ENCODE data around the gene MPHOSPH6. TPM values are rescaled to one million over a fixed set of nuclear protein-coding genes. Genes with fewer than 3 reads are reported as not detected.

Gene MPHOSPH6
- total and polyA plus RNA-seq, 2 of the 13 experiments (the other 11 are each of a cell fraction or from before 2014, with no cell fraction given), result 28.4 to 76.4 TPM

DNA sequence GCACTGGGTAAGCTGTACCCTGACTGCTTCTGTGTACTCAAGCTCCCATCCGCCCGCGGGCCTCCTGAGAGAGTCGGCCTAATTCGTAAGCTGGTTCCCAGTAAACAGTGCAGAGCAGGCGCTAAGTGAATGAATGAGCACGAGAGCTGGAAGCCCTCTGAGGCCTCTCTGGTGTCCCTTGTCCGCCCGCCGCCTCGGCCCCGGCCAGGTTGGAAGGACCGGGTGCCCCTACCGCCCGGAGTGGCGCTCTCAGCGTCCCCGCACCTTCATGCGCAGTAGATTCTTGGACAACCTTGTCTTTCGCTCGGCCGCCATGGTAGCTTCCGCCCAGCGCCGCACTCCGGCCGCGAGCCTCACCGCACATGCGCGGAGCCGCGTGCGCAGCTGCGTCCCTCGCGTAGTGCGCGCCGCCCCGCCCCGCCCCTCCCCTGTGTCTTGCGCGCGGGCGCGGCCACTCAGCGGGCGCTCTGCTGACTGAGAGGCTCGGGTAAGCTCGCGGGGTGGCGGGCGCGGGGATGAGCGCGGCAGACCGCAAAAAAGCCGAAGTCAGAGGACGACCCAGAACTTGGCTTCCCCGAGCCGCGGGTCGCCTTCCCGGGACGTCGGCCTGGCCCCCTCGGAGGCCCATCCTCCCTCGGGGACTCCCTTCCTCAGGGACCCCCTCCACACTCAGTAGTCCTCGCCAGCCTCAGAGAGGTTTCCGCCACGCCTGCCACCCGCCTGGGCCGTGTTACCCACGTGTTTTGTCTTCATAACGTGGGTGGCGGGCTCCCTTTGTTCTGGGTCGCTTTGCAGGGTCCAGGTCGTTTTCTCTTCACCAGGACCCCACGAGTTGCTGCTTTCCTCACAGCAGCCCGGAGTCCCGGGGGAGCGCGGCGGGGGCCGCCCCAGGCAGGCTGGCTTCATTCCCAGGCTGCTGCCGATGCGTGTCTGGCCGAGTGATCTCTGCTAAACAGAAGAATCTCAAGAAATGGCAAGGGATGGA, at the start of gene MPHOSPH6 (continued):
- TF ChIP-seq, protein P1, sequence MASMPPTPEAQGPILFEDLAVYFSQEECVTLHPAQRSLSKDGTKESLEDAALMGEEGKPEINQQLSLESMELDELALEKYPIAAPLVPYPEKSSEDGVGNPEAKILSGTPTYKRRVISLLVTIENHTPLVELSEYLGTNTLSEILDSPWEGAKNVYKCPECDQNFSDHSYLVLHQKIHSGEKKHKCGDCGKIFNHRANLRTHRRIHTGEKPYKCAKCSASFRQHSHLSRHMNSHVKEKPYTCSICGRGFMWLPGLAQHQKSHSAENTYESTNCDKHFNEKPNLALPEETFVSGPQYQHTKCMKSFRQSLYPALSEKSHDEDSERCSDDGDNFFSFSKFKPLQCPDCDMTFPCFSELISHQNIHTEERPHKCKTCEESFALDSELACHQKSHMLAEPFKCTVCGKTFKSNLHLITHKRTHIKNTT (CRISPR knock-in tag; IDR thresholded peaks at IDR 0.05), result no peak
- TF ChIP-seq ZNF841 (CRISPR knock-in tag; IDR thresholded peaks at IDR 0.05; ENCODE audit: borderline replicate concordance), result peak; percentile 90
- TF ChIP-seq DR1 (CRISPR knock-in tag; IDR thresholded peaks at IDR 0.05), result peak; percentile 59
- TF ChIP-seq NFYC (CRISPR knock-in tag; IDR thresholded peaks at IDR 0.05), result no peak
- peak; percentile 83 for TF ChIP-seq DMAP1 (CRISPR knock-in tag; IDR thresholded peaks at IDR 0.05)
- TF ChIP-seq, protein P2, sequence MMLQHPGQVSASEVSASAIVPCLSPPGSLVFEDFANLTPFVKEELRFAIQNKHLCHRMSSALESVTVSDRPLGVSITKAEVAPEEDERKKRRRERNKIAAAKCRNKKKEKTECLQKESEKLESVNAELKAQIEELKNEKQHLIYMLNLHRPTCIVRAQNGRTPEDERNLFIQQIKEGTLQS (CRISPR knock-in tag; IDR thresholded peaks at IDR 0.05), result no peak; the same call in 1 of the 2 replicates
- TF ChIP-seq ADNP (CRISPR knock-in tag; IDR thresholded peaks at IDR 0.05), result 0 out of 2 replicates have a peak, but pooled peaks have one; percentile 8
- peak; percentile 39; the same call in 1 of the 2 replicates for TF ChIP-seq ZNF24 (IDR thresholded peaks at IDR 0.05)
- TF ChIP-seq ZSCAN21 (CRISPR knock-in tag; IDR thresholded peaks at IDR 0.05; ENCODE audit: borderline replicate concordance), result peak; percentile 72
- TF ChIP-seq, protein P3, sequence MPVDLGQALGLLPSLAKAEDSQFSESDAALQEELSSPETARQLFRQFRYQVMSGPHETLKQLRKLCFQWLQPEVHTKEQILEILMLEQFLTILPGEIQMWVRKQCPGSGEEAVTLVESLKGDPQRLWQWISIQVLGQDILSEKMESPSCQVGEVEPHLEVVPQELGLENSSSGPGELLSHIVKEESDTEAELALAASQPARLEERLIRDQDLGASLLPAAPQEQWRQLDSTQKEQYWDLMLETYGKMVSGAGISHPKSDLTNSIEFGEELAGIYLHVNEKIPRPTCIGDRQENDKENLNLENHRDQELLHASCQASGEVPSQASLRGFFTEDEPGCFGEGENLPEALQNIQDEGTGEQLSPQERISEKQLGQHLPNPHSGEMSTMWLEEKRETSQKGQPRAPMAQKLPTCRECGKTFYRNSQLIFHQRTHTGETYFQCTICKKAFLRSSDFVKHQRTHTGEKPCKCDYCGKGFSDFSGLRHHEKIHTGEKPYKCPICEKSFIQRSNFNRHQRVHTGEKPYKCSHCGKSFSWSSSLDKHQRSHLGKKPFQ (CRISPR knock-in tag; IDR thresholded peaks at IDR 0.05; ENCODE audit: insufficient replicate concordance), result peak; percentile 92
- TF ChIP-seq ZKSCAN8 (CRISPR knock-in tag; IDR thresholded peaks at IDR 0.05; ENCODE audit: borderline replicate concordance), result peak; percentile 39; the same call in 1 of the 2 replicates
- no peak for TF ChIP-seq ZNF382 (CRISPR knock-in tag; IDR thresholded peaks at IDR 0.05; ENCODE audit: borderline replicate concordance)
- no peak for TF ChIP-seq ZBTB21 (CRISPR knock-in tag; IDR thresholded peaks at IDR 0.05)
- TF ChIP-seq, protein P4, sequence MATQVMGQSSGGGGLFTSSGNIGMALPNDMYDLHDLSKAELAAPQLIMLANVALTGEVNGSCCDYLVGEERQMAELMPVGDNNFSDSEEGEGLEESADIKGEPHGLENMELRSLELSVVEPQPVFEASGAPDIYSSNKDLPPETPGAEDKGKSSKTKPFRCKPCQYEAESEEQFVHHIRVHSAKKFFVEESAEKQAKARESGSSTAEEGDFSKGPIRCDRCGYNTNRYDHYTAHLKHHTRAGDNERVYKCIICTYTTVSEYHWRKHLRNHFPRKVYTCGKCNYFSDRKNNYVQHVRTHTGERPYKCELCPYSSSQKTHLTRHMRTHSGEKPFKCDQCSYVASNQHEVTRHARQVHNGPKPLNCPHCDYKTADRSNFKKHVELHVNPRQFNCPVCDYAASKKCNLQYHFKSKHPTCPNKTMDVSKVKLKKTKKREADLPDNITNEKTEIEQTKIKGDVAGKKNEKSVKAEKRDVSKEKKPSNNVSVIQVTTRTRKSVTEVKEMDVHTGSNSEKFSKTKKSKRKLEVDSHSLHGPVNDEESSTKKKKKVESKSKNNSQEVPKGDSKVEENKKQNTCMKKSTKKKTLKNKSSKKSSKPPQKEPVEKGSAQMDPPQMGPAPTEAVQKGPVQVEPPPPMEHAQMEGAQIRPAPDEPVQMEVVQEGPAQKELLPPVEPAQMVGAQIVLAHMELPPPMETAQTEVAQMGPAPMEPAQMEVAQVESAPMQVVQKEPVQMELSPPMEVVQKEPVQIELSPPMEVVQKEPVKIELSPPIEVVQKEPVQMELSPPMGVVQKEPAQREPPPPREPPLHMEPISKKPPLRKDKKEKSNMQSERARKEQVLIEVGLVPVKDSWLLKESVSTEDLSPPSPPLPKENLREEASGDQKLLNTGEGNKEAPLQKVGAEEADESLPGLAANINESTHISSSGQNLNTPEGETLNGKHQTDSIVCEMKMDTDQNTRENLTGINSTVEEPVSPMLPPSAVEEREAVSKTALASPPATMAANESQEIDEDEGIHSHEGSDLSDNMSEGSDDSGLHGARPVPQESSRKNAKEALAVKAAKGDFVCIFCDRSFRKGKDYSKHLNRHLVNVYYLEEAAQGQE (IDR thresholded peaks at IDR 0.05; ENCODE audit: borderline replicate concordance in 1 of 2, low read depth in 1 of 2, low read length in 2 of 2), result no peak; a peak in 1 of 4 replicates
- TF ChIP-seq PLRG1 (conservative IDR thresholded peaks at IDR 0.05), result no peak
- peak; percentile 72; the same call in 1 of the 2 replicates for TF ChIP-seq WIZ (CRISPR knock-in tag; IDR thresholded peaks at IDR 0.05)
- TF ChIP-seq, protein P5, sequence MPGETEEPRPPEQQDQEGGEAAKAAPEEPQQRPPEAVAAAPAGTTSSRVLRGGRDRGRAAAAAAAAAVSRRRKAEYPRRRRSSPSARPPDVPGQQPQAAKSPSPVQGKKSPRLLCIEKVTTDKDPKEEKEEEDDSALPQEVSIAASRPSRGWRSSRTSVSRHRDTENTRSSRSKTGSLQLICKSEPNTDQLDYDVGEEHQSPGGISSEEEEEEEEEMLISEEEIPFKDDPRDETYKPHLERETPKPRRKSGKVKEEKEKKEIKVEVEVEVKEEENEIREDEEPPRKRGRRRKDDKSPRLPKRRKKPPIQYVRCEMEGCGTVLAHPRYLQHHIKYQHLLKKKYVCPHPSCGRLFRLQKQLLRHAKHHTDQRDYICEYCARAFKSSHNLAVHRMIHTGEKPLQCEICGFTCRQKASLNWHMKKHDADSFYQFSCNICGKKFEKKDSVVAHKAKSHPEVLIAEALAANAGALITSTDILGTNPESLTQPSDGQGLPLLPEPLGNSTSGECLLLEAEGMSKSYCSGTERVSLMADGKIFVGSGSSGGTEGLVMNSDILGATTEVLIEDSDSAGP (CRISPR knock-in tag; IDR thresholded peaks at IDR 0.05; ENCODE audit: borderline replicate concordance), result peak; percentile 97
- peak; percentile 50 for TF ChIP-seq FOSL2 (CRISPR knock-in tag; IDR thresholded peaks at IDR 0.05)
- TF ChIP-seq ETV5 (CRISPR knock-in tag; IDR thresholded peaks at IDR 0.05; ENCODE audit: borderline replicate concordance), result peak; percentile 69; the same call in 1 of the 2 replicates
- TF ChIP-seq NR2F6 (IDR thresholded peaks at IDR 0.05), result no peak
- TF ChIP-seq NR2F6 (CRISPR knock-in tag; IDR thresholded peaks at IDR 0.05), result no peak; the same call in none of the 2 replicates

Data from HepG2 (cell line).